ENCODE measurements around the gene SCGB1C1.
"Not testable (repeated sequence)": the region's sequence is repeated elsewhere in the genome, so short reads cannot be mapped to it uniquely, and the experiment has no call there.

The SCGB1C1 gene

DNA sequence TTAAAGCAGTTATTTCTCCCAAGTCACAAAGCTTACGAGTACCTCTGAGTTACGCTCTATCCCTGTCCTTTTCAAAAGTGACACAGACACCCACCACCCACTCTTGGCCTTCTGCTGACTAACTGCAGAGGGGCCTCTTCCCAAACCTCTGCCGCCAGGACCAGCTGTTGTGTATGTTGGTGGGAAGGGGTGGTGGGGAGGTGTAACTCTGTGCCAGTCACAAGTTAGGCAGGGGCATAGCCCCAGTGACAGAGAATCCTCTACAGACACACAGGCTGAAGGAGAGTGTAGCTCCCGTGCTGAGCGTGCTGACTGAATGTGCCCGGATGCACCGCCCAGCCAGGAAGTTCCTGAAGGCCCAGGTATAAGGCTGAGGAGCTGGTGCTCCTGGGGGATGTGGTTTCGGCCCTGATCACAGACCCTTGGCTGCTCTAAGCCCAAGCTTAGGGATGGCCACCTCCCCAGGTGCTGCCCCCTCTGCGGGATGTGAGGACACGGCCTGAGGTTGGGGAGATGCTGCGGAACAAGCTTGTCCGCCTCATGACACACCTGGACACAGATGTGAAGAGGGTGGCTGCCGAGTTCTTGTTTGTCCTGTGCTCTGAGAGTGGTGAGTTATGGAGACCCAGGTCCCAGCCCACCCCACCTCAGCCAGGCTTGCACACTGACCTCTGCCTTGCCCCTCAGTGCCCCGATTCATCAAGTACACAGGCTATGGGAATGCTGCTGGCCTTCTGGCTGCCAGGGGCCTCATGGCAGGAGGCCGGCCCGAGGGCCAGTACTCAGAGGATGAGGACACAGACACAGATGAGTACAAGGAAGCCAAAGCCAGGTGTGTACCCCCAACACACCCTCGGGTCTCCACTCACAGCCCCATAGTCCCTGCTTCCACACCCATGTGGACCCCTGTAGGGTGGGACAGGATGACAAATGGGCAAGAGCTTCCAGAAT, 19.5 kb downstream of the SCGB1C1 start:
- Histone ChIP-seq H3K36me3 (ENCODE audit: control insufficient read depth in 1 of 2, insufficient read depth in 2 of 2, low read length in 2 of 2) (peaks cover 49 to 68% of the 10 kb centered on the region in 2 donors), H3K4me3 (ENCODE audit: low read depth in 1 of 2, low read length in 2 of 2) (no peak overlapping the region), H3K4me1 (ENCODE audit: control insufficient read depth in 1 of 2, insufficient read depth in 2 of 2, low read length in 2 of 2) (peaks cover 10 to 23% of the 10 kb centered on the region in 2 donors), H3K27me3 (ENCODE audit: low read depth, low read length) (no peaks in the 10 kb centered on the region), H3K27ac (ENCODE audit: low read length) (no peak overlapping the region), H3K9me3 (ENCODE audit: control insufficient read depth in 1 of 2, low read length in 2 of 2) (no peaks in the 10 kb centered on the region)

- Histone ChIP-seq H3K4me3 (ENCODE audit: low read depth in 1 of 2, low read length in 2 of 2) (no peak overlapping the region), H3K9me3 (ENCODE audit: control insufficient read depth in 1 of 2, low read length in 2 of 2) (no peaks in the 10 kb centered on the region), H3K36me3 (ENCODE audit: control insufficient read depth in 1 of 2, insufficient read depth in 2 of 2, low read length in 2 of 2) (peaks cover 49 to 62% of the 10 kb centered on the region in 2 donors), H3K27me3 (ENCODE audit: low read depth, low read length) (no peaks in the 10 kb centered on the region), H3K4me1 (ENCODE audit: control insufficient read depth in 1 of 2, insufficient read depth in 2 of 2, low read length in 2 of 2) (peaks cover 10 to 23% of the 10 kb centered on the region in 2 donors), H3K27ac (ENCODE audit: low read length) (no peak overlapping the region)
Measured at GRCh38 chr11:213111-213510, 20.2 kb downstream of the SCGB1C1 start.

DNA sequence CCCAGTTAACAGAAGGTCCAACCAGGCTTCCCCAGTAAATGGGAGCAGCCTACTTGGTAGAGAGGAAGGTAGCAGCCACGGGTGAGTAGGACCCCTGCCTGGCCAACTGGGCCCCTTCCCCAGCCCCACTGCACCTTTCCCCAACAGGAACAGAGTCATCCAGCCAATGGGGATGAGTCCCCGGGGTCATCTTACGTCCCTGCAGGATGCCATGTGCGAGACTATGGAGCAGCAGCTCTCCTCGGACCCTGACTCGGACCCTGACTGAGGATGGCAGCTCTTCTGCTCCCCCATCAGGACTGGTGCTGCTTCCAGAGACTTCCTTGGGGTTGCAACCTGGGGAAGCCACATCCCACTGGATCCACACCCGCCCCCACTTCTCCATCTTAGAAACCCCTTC, 21.2 kb downstream of the SCGB1C1 start:
- Histone ChIP-seq H3K27ac (ENCODE audit: low read length) (no peak overlapping the region), H3K36me3 (ENCODE audit: control insufficient read depth in 1 of 2, insufficient read depth in 2 of 2, low read length in 2 of 2) (peaks cover 53 to 67% of the 10 kb centered on the region in 2 donors)

DNA sequence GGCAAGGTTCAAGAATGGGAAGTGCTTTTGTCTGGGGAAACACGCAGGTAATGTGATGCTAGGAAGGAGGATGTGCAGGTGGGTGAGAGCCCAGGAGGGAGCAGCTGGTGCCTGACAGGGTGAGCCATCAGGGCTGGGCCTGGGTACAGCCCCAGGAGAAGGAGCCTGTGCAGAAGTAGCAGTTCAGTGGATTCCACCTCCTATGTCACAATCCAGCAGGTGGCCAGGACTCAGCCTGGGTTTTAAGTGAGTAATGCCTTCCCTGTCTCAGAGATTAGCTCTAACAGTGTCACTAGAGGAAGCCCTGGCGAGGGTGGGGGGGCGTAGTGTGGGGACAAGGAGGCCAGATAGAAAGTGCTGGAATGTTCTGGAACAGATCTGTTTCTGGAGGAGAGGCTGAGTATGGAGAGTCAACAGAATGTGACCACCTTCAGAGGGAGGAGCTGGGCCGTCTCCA, 22.7 kb downstream of the SCGB1C1 start:
- Histone ChIP-seq H3K4me1 (ENCODE audit: control insufficient read depth in 1 of 2, insufficient read depth in 2 of 2, low read length in 2 of 2) (peaks cover 0 to 7% of the 10 kb centered on the region in 2 donors), H3K36me3 (ENCODE audit: control insufficient read depth in 1 of 2, insufficient read depth in 2 of 2, low read length in 2 of 2) (peaks cover 41 to 65% of the 10 kb centered on the region in 2 donors), H3K4me3 (ENCODE audit: low read depth in 1 of 2, low read length in 2 of 2) (no peak overlapping the region), H3K27me3 (ENCODE audit: low read depth, low read length) (no peaks in the 10 kb centered on the region), H3K9me3 (ENCODE audit: control insufficient read depth in 1 of 2, low read length in 2 of 2) (no peaks in the 10 kb centered on the region), H3K27ac (ENCODE audit: low read length) (no peak overlapping the region)

More for the DNA sequence above, 21.2 kb downstream of the SCGB1C1 start:
- Histone ChIP-seq H3K27me3 (ENCODE audit: low read depth, low read length) (no peaks in the 10 kb centered on the region), H3K4me3 (ENCODE audit: low read depth in 1 of 2, low read length in 2 of 2) (no peak overlapping the region), H3K4me1 (ENCODE audit: control insufficient read depth in 1 of 2, insufficient read depth in 2 of 2, low read length in 2 of 2) (peaks cover 10 to 22% of the 10 kb centered on the region in 2 donors), H3K9me3 (ENCODE audit: control insufficient read depth in 1 of 2, low read length in 2 of 2) (no peaks in the 10 kb centered on the region)

DNA sequence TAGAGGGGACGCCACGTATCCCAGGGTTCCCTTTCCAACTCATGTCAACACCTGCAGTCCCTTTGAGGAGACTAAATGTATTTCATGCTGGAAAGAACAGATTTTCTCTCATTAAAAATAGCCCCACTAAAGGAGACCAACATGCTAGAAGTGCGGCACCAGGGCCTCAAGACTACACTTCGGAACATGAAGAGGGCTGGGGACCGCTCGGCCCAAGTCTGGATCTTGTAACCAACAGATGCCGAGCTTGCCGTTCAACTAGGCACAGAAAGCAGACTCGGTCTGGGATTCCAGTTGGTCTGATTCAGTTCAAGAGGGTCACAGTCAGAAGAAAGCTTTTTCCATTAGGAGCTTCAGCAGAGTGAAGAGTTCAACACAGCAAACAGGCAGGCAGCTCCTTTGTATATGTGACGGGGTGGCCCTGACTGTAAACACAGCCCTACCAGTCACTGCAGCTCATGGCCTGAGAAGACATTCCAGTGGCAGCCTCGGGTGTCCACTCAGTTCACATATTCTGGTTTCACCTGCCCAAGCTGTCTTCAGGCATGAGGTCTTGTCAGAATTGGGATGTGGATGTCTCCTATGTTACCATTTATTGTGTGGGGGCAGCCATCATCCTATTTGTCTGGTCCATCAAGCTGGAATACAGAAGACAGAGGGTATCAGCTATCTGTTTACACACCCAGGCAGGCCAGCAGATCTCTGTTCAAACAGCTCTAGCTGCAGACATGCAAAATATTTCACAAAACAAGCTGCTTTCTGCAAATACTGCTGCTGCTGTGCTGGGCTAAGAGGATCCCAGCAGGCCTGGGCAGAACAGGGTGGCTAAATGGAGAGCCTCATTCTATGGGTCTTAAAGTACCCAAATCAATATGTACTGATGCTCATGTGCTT, 23.4 kb downstream of the SCGB1C1 start:
- Histone ChIP-seq H3K27ac (ENCODE audit: low read length) (no peak overlapping the region), H3K4me1 (ENCODE audit: control insufficient read depth in 1 of 2, insufficient read depth in 2 of 2, low read length in 2 of 2) (no peaks in the 10 kb centered on the region), H3K36me3 (ENCODE audit: control insufficient read depth in 1 of 2, insufficient read depth in 2 of 2, low read length in 2 of 2) (peaks cover 34 to 58% of the 10 kb centered on the region in 2 donors), H3K9me3 (ENCODE audit: control insufficient read depth in 1 of 2, low read length in 2 of 2) (no peaks in the 10 kb centered on the region), H3K27me3 (ENCODE audit: low read depth, low read length) (no peaks in the 10 kb centered on the region), H3K4me3 (ENCODE audit: low read depth in 1 of 2, low read length in 2 of 2) (no peak overlapping the region)

- Histone ChIP-seq H3K9me3 (ENCODE audit: control insufficient read depth in 1 of 2, low read length in 2 of 2) (no peaks in the 10 kb centered on the region), H3K36me3 (ENCODE audit: control insufficient read depth in 1 of 2, insufficient read depth in 2 of 2, low read length in 2 of 2) (peaks cover 25 to 54% of the 10 kb centered on the region in 2 donors), H3K27me3 (ENCODE audit: low read depth, low read length) (no peaks in the 10 kb centered on the region)
Measured at GRCh38 chr11:217704-218103, 24.8 kb downstream of the SCGB1C1 start.

DNA sequence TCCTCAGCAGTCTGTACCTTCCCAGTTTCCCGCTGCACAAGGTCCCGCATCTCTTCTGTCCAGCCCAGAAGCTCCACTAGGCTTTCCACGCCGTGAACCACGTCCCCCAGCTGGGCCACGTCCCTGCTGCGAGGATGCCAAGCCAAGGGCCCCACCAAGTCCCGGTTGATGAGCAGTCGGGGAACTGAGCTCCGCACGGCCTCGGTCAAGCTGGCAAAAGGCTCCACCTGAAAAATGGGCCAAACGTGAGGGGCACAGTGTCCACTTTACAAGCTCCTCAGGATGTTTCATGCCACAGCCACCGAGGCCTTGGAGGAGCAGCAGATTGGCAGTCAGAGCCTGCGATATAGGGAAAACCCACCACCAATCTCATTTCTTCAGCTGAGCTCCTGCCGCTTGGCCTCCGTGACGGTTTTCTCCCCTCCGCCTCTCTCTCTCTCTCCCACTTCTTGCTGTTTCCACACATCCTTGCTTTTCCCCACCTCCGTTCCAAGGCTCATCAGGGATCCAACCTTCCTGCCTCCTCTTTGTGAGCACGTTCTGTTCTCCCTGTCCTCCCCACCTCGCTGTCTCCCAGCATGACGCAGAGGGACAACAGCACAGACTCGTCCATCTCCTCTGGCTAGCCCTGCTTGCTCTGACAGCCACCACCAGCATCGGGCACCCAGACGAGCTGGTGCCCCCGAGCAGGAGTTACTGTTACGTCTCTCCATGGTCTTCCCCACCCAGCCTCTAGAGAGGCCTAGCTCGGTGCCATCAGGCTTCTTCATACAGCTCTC, 26.1 kb downstream of the SCGB1C1 start:
- no peak overlapping the region for H3K4me3 ChIP-seq (ENCODE audit: low read depth in 1 of 2, low read length in 2 of 2)
- H3K9me3 ChIP-seq (ENCODE audit: control insufficient read depth in 1 of 2, low read length in 2 of 2) = no peaks in the 10 kb centered on the region
- H3K4me1 ChIP-seq (ENCODE audit: control insufficient read depth in 1 of 2, insufficient read depth in 2 of 2, low read length in 2 of 2) = no peaks in the 10 kb centered on the region
- H3K36me3 ChIP-seq (ENCODE audit: control insufficient read depth in 1 of 2, insufficient read depth in 2 of 2, low read length in 2 of 2) = peaks cover 17 to 44% of the 10 kb centered on the region in 2 donors
- H3K27ac ChIP-seq (ENCODE audit: low read length) = no peak overlapping the region
- H3K27me3 ChIP-seq (ENCODE audit: low read depth, low read length) = no peaks in the 10 kb centered on the region

More at GRCh38 chr11:217704-218103, 24.8 kb downstream of the SCGB1C1 start:
- no peaks in the 10 kb centered on the region for H3K4me1 ChIP-seq (ENCODE audit: control insufficient read depth in 1 of 2, insufficient read depth in 2 of 2, low read length in 2 of 2)
- no peak overlapping the region for H3K27ac ChIP-seq (ENCODE audit: low read length)
- H3K4me3 ChIP-seq (ENCODE audit: low read depth in 1 of 2, low read length in 2 of 2) = no peak overlapping the region

GRCh38 chr11:220641-221215, 27.9 kb downstream of the SCGB1C1 start:
- H3K4me3 ChIP-seq (ENCODE audit: low read depth in 1 of 2, low read length in 2 of 2); H3K4me1 ChIP-seq (ENCODE audit: control insufficient read depth in 1 of 2, insufficient read depth in 2 of 2, low read length in 2 of 2); H3K27ac ChIP-seq (ENCODE audit: low read length); H3K9me3 ChIP-seq (ENCODE audit: control insufficient read depth in 1 of 2, low read length in 2 of 2); H3K27me3 ChIP-seq (ENCODE audit: low read depth, low read length): not testable (repeated sequence)
- peaks cover 10 to 29% of the 10 kb centered on the region in 2 donors for H3K36me3 ChIP-seq (ENCODE audit: control insufficient read depth in 1 of 2, insufficient read depth in 2 of 2, low read length in 2 of 2)

DNA sequence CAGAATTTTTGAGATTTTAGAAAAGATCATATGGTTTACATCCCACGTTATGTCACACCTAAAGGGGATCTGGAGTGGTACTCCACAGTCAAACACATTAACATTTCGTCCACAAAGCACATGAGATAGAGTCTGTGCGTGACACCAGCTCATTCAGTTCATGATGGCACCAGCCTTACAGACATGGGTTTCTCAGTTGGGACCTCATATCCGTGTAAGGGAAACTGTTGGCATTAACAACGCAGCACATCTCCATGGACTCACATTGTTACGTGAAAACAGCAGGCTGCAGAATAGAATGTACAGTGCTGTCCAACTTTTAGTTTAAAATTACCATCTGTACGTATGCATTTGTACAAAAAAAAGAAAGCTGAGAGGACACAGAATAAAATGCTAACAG, 28.7 kb downstream of the SCGB1C1 start:
- Histone ChIP-seq H3K27ac (ENCODE audit: low read length) (no peak overlapping the region), H3K27me3 (ENCODE audit: low read depth, low read length) (no peaks in the 10 kb centered on the region), H3K4me1 (ENCODE audit: control insufficient read depth in 1 of 2, insufficient read depth in 2 of 2, low read length in 2 of 2) (no peaks in the 10 kb centered on the region), H3K36me3 (ENCODE audit: control insufficient read depth in 1 of 2, insufficient read depth in 2 of 2, low read length in 2 of 2) (peaks cover 10 to 26% of the 10 kb centered on the region in 2 donors), H3K9me3 (ENCODE audit: control insufficient read depth in 1 of 2, low read length in 2 of 2) (no peaks in the 10 kb centered on the region), H3K4me3 (ENCODE audit: low read depth in 1 of 2, low read length in 2 of 2) (no peak overlapping the region)

DNA sequence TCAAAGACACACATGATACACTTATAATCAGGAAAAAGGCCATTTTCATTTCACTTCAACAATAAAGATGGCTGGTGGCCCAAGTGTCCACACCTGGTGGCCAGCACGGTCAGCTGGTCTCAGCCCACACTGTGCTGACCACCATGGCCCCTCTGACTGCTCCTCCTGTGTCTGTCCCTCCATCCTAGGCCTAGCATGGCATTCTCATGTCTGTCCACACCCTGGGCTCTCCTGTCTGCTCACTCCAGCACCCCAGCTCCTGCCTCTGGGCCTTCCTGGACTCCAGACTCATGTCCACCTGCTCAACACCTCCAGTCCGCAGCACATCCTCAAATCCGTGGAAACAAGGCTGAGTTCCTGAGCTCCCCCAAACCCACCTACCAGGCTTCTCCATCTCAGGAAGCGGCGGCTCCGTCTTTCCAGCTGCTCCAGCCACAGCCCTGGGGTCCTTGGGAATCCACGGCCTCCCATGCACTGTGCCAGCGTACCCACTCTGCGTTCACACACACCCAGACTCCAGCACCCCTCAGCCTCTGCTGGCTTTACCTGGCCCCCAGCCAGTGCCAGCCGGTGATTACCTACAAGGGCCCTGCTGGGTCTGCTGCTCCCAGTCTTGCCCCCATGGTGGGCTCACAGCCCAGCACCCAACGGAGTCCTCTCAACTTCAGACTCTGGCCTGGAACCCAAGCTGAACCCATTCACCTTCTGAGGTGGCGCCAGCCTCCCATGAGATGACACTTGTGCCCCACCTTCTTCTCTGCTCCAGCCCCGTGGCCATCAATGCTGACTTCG, 29.3 kb downstream of the SCGB1C1 start:
- Histone ChIP-seq H3K27ac (ENCODE audit: low read length) (no peak overlapping the region), H3K9me3 (ENCODE audit: control insufficient read depth in 1 of 2, low read length in 2 of 2) (no peaks in the 10 kb centered on the region), H3K4me1 (ENCODE audit: control insufficient read depth in 1 of 2, insufficient read depth in 2 of 2, low read length in 2 of 2) (no peaks in the 10 kb centered on the region), H3K27me3 (ENCODE audit: low read depth, low read length) (no peaks in the 10 kb centered on the region), H3K36me3 (ENCODE audit: control insufficient read depth in 1 of 2, insufficient read depth in 2 of 2, low read length in 2 of 2) (peaks cover 10 to 26% of the 10 kb centered on the region in 2 donors), H3K4me3 (ENCODE audit: low read depth in 1 of 2, low read length in 2 of 2) (no peak overlapping the region)
